HG03469 (cell line): ENCODE data around the gene SLC25A21.
A peak's percentile ranks its signal among the peaks of the same experiment; 100 is the strongest.
"Not testable (repeated sequence)": the region's sequence is repeated elsewhere in the genome, so short reads cannot be mapped to it uniquely, and the experiment has no call there.

Experiments
- ATAC-seq: cut with Tn5 transposase; IDR thresholded peaks from one replicate; pipeline ENCODE4 v1.9.1; 2021; ENCODE audit warnings: mild to moderate bottlenecking, moderate library complexity, moderate number of reproducible peaks; ENCODE audit not compliant: unreplicated experiment

SLC25A21 gene

GRCh38 chr14:36896300-36896699 is 276.1 kb downstream of the SLC25A21 start:
- ATAC-seq, result not testable (repeated sequence)

- no peak for ATAC-seq
Measured at GRCh38 chr14:36884049-36884448, 288.4 kb downstream of the SLC25A21 start.

GRCh38 chr14:36880276-36880675 is 292.1 kb downstream of the SLC25A21 start:
- no peak for ATAC-seq

GRCh38 chr14:36879558-36879957 is 292.8 kb downstream of the SLC25A21 start:
- no peak for ATAC-seq

- no peak for ATAC-seq
Measured at GRCh38 chr14:36874396-36875138, 297.8 kb downstream of the SLC25A21 start.

- no peak for ATAC-seq
Measured at GRCh38 chr14:36870776-36871175, 301.6 kb downstream of the SLC25A21 start.

GRCh38 chr14:36869125-36869524 is 303.3 kb downstream of the SLC25A21 start:
- no peak for ATAC-seq

GRCh38 chr14:36866867-36867266 is 305.5 kb downstream of the SLC25A21 start:
- peak; percentile 48 for ATAC-seq

GRCh38 chr14:36863271-36863670 is 309.1 kb downstream of the SLC25A21 start:
- ATAC-seq, result no peak

GRCh38 chr14:36862237-36862636 is 310.2 kb downstream of the SLC25A21 start:
- not testable (repeated sequence) for ATAC-seq

GRCh38 chr14:36860831-36861230 is 311.6 kb downstream of the SLC25A21 start:
- ATAC-seq, result no peak

GRCh38 chr14:36859119-36859518 is 313.3 kb downstream of the SLC25A21 start:
- no peak for ATAC-seq

- no peak for ATAC-seq
Measured at GRCh38 chr14:36857842-36858445, 314.5 kb downstream of the SLC25A21 start.

GRCh38 chr14:36857136-36857535 is 315.3 kb downstream of the SLC25A21 start:
- ATAC-seq, result no peak

GRCh38 chr14:36856095-36856878 is 316.1 kb downstream of the SLC25A21 start:
- no peak for ATAC-seq

- no peak for ATAC-seq
Measured at GRCh38 chr14:36855396-36855795, 317.0 kb downstream of the SLC25A21 start.

- ATAC-seq, result no peak
Measured at GRCh38 chr14:36852981-36853691, 319.3 kb downstream of the SLC25A21 start.

- ATAC-seq, result no peak
Measured at GRCh38 chr14:36848213-36848612, 324.2 kb downstream of the SLC25A21 start.

GRCh38 chr14:36847366-36847765 is 325.0 kb downstream of the SLC25A21 start:
- ATAC-seq, result no peak

- no peak for ATAC-seq
Measured at GRCh38 chr14:36845356-36846012, 326.9 kb downstream of the SLC25A21 start.
